Activated CD4-positive, alpha-beta T cell treated with anti-CD3 and anti-CD28 coated beads, Interleukin-2, amount 10 ng/mL, durations not matched to agents 7 days and 5 days (primary cell): ENCODE measurements around the gene PEX7. TPM values are rescaled to one million over a fixed set of nuclear protein-coding genes. Genes with fewer than 3 reads are reported as not detected.
A peak's percentile ranks its signal among the peaks of the same experiment; 100 is the strongest.
"Not testable (repeated sequence)": the region's sequence is repeated elsewhere in the genome, so short reads cannot be mapped to it uniquely, and the experiment has no call there.

ENCODE experiments used
- CTCF ChIA-PET: fragments of 350-600 bp; sonication (Branson Sonifier 250); formaldehyde crosslinking; loops from one replicate; lab custom pipeline; 2021; ENCODE audit warnings: antibody characterized with exemption; lab: Charles Lee
- POLR2A ChIA-PET: fragments of 350-600 bp; sonication (Branson Sonifier 250); formaldehyde crosslinking; loops from one replicate; lab custom pipeline; 2021; ENCODE audit warnings: antibody characterized with exemption; lab: Charles Lee
- DNase-seq: peaks from one replicate; pipeline ENCODE4 v3.0.0-alpha.2; 2020
- H3K27ac Mint-ChIP-seq: one replicate; pipeline ENCODE4 v1.8.0; 2021; ENCODE audit warnings: mild to moderate bottlenecking, moderate library complexity, mixed read lengths
- H3K27me3 Mint-ChIP-seq: one replicate; pipeline ENCODE4 v1.8.0; 2021; ENCODE audit warnings: mixed read lengths
- H3K36me3 Mint-ChIP-seq: one replicate; pipeline ENCODE4 v1.8.0; 2021; ENCODE audit warnings: low read depth, mixed read lengths
- H3K4me1 Mint-ChIP-seq: one replicate; pipeline ENCODE4 v1.8.0; 2021; ENCODE audit warnings: mixed read lengths
- H3K4me3 Mint-ChIP-seq: one replicate; pipeline ENCODE4 v1.8.0; 2021; ENCODE audit warnings: mild to moderate bottlenecking, moderate library complexity, mixed read lengths
- H3K9me3 Mint-ChIP-seq: one replicate; pipeline ENCODE4 v1.8.0; 2021; ENCODE audit warnings: mixed read lengths
- total RNA-seq, 2 experiments: library from RNA; stranded (reverse); gene quantifications; one replicate each; pipeline ENCODE4 v1.2.3, GENCODE V29; 2021

The PEX7 gene
- total RNA-seq, 2 experiments from 2014 or later: 3.4 to 4.1 TPM

DNA sequence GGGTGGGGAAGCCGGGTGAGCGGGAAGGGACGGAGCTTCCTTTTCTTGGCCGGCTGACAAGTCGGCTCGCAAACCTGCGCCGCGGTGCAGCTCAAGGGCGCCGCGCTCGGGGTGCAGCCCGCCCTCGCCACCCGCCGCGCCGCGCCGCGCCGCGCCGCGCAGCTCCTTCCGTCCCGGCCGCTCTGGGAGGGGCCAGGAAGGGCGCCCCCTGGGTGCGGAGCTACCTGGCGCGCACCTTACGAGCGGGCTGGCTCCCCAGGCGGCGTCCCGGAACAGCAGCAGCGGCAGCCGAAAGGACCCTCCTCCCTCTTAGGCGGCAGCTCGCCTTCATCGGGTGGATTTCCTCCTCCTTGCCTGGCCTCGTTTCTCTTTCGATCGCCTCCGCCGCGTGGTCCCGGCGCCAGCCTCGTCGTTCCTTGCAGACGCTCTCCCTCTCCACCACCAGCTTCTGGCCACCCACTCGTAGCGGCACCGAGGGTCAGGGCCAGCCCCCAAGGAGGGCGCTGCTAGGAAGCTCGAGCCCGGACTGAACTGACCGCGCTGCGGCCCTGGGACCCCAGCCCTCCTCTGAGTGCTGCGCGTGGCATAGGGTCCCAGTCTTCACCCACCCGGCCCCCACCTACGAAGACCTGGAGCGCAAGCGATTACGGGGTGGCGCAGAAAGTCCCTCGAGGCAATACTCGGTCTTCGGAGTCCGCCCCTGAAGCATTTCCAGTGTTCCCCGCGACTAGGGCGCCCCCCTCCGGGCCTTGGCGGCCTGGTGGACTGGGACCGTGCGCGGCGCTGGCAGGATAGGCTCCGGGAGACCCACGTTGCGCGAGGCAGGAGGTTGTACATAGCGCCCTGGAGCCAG, 29.8 kb upstream of the PEX7 start, which contains the start of gene MAP3K5:
TSS of gene MAP3K5 (minus strand) at position 68 of the 853 bp plus-strand sequence. CDS start 320 bp downstream, outside the sequence.
- CTCF ChIA-PET: interaction anchor here (0.7 to 7.4 kb wide), 77 partner anchors 9 to 1154 kb away, joined by 3 to 218 read pairs (median 4); partner anchors contain the start of genes BCLAF1, MAP7 and PEX7
- Mint-ChIP-seq H3K4me3 (peak within 1 kb of the TSS; percentile 87), H3K36me3 (peaks cover 21% of the 10 kb centered on the region), H3K27me3 (peaks cover 2% of the 10 kb centered on the region), H3K9me3 (no peaks in the 10 kb centered on the region), H3K27ac (peak within 1 kb of the TSS; percentile 96), H3K4me1 (peaks cover 33% of the 10 kb centered on the region)
- peak; percentile 94 for DNase-seq
- POLR2A ChIA-PET: interaction anchor here (0.8 to 2.1 kb wide), 4 partner anchors 36 to 503 kb away, joined by 3 to 24 read pairs (median 6); partner anchors contain the start of gene BCLAF1

DNA sequence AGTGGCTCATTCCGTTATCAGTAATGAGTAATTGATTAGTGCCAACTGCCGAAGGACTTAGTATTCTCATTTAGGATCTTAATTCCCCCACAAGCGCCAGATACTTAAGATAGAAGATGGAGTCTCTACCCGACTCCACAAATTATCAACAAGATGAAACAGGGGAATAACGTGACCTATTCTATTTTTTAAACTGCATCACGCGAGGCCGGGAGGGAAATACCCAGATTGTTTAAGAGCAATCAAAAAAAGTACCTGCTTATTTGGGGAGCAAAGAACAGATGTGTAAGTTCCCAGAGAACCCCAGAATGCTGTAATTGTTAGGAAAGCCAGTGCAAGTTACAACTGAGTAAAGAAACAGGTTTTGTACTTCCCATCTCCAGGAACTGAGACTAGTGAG, 29.0 kb upstream of the PEX7 start:
- H3K36me3 Mint-ChIP-seq: peaks cover 15% of the 10 kb centered on the region
- H3K27me3 Mint-ChIP-seq: peaks cover 2% of the 10 kb centered on the region
- CTCF ChIA-PET: interaction anchor here (1.1 to 7.4 kb wide), 13 partner anchors 9 to 274 kb away, joined by 3 to 218 read pairs (median 9); no protein-coding TSS in a partner anchor
- peak overlapping the region; percentile 87 for H3K4me3 Mint-ChIP-seq
- no peak for DNase-seq
- H3K9me3 Mint-ChIP-seq: no peaks in the 10 kb centered on the region
- H3K4me1 Mint-ChIP-seq: peaks cover 26% of the 10 kb centered on the region
- H3K27ac Mint-ChIP-seq: no peak overlapping the region
- POLR2A ChIA-PET: interaction anchor here (2.1 kb wide), 1 partner anchor 149 kb away, joined by 24 read pairs; no protein-coding TSS in a partner anchor

DNA sequence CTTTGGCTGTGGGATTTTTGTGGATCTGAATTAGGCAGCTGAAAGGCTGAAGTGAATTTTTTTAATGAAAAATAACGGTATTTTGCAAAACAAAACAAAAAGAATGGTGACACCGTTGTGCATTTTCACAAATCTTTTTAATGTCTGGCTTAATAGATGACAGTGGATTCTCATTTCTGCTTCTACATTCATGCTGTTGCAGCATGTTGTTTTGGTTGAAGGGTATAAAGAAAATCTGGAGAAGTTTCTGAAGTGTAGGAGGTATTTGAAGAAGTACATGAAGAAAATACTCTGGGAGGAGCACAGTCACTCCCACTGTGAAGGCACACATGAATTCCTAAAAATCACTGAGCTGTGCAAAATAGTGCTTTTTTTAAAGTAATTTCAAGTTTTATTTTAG, 27.0 kb upstream of the PEX7 start:
- H3K36me3 Mint-ChIP-seq: peaks cover 2% of the 10 kb centered on the region
- H3K9me3 Mint-ChIP-seq: no peaks in the 10 kb centered on the region

DNA sequence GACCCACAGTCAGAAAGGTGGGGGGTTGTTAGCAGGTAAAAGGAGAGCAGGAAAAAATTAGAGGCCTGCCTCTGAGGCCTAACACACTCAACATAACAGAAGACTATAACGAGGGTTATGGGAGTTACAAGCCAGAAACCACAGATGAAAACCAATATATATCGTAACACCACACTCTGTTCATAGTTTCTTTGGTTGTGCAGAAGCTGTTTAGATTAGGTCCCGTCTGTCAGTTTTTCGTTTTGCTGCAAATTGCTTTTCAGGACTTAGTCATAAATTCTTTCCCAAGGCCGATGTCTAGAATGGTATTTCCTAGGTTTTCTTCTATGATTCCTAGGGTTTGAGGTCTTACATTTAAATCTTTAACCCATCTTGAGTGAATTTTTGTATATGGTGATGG, 26.4 kb upstream of the PEX7 start:
- Mint-ChIP-seq H3K4me1 (peaks cover 8% of the 10 kb centered on the region), H3K27me3 (peaks cover 6% of the 10 kb centered on the region), H3K36me3 (no peaks in the 10 kb centered on the region), H3K27ac (no peak overlapping the region), H3K9me3 (no peaks in the 10 kb centered on the region), H3K4me3 (no peak overlapping the region)
- POLR2A ChIA-PET: no interaction called here
- CTCF ChIA-PET: interaction anchor here (1.7 kb wide), 1 partner anchor 156 kb away, joined by 3 read pairs; no protein-coding TSS in a partner anchor
- no peak for DNase-seq

More for the DNA sequence above, 27.0 kb upstream of the PEX7 start:
- ChIA-PET POLR2A (no interaction called here), CTCF (interaction anchor here (1.7 to 2.1 kb wide), 2 partner anchors 151 to 155 kb away, joined by 3 to 12 read pairs; no protein-coding TSS in a partner anchor)
- no peak for DNase-seq
- Mint-ChIP-seq H3K27ac (no peak overlapping the region), H3K4me3 (no peak overlapping the region), H3K27me3 (peaks cover 5% of the 10 kb centered on the region), H3K4me1 (peaks cover 11% of the 10 kb centered on the region)

DNA sequence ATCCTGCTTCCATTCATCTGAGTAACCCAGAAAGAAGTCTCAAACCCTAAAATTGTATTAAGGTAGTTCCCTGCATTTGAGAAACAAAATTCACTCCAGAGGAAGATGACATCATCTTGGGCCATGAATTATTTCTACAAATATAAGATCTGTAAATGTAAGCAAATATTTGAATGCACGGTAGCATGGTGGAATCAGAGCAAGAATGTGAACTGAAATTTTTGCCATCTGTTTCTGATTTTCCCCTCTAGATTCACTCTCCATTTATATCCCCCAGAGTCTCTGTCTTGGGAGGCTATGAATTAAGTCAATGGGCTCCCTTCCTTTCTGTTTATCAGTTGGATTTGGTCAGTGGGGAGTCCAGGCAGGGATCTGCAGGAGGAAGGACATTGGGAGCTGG, 24.3 kb upstream of the PEX7 start:
- H3K9me3 Mint-ChIP-seq: no peaks in the 10 kb centered on the region
- no peak for DNase-seq
- ChIA-PET CTCF (interaction anchor here (0.5 to 2.2 kb wide), 4 partner anchors 154 to 1830 kb away, joined by 3 to 10 read pairs (median 3); partner anchors contain the start of gene MAP7), POLR2A (no interaction called here)
- peaks cover 9% of the 10 kb centered on the region for H3K27me3 Mint-ChIP-seq
- H3K27ac Mint-ChIP-seq: no peak overlapping the region
- no peaks in the 10 kb centered on the region for H3K36me3 Mint-ChIP-seq
- H3K4me1 Mint-ChIP-seq: peaks cover 5% of the 10 kb centered on the region
- H3K4me3 Mint-ChIP-seq: no peak overlapping the region

DNA sequence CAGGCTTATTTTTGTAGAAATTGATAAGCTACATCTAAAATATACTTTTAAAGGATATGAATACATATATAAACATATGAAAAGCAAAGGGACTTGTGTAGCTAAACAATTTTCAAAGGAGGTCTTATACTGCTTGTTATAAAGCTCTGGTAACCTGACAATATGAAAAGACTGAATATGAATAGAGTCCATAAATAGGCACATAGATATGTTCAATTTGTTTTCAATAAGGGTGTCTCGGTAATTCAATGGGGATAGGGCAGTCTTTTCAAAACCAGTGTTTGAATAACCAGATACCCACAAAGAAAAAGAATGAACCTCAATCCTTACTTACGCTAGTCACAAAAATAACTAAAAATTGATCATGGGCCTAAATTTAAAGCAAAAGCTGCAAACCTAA, 20.8 kb upstream of the PEX7 start:
- H3K4me3 Mint-ChIP-seq: no peak overlapping the region
- H3K27ac Mint-ChIP-seq: no peak overlapping the region
- no peaks in the 10 kb centered on the region for H3K4me1 Mint-ChIP-seq
- H3K36me3 Mint-ChIP-seq: no peaks in the 10 kb centered on the region
- H3K27me3 Mint-ChIP-seq: peaks cover 7% of the 10 kb centered on the region
- no peak for DNase-seq
- H3K9me3 Mint-ChIP-seq: no peaks in the 10 kb centered on the region
- CTCF ChIA-PET: interaction anchor here (0.6 to 3.9 kb wide), 4 partner anchors 9 to 163 kb away, joined by 3 to 21 read pairs (median 4); partner anchors contain the start of gene MAP3K5
- POLR2A ChIA-PET: no interaction called here

DNA sequence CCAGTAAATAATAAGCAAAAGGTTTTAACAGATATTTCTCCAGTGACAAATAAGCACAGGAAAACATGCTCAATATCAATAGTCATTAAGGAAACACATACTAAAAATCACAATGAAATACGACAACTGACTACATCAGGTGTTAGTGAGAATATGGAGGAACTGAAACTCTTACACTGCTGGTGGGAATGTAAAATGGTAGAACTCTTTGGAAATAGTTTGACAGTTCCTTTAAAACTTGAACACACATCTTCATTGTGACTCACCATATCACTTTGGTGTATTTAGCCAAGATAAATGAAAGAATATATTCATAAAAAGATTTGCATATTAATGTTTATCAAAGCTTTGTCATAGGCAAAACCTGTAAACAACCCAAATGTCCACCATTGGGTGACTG, 18.8 kb upstream of the PEX7 start:
- no peak for DNase-seq
- Mint-ChIP-seq H3K9me3 (no peaks in the 10 kb centered on the region), H3K27ac (no peak overlapping the region), H3K4me1 (no peaks in the 10 kb centered on the region), H3K4me3 (no peak overlapping the region), H3K27me3 (peaks cover 7% of the 10 kb centered on the region), H3K36me3 (no peaks in the 10 kb centered on the region)
- CTCF ChIA-PET: interaction anchor here (1.4 to 3.9 kb wide), 2 partner anchors 9 to 11 kb away, joined by 3 to 21 read pairs; partner anchors contain the start of gene MAP3K5
- POLR2A ChIA-PET: no interaction called here

DNA sequence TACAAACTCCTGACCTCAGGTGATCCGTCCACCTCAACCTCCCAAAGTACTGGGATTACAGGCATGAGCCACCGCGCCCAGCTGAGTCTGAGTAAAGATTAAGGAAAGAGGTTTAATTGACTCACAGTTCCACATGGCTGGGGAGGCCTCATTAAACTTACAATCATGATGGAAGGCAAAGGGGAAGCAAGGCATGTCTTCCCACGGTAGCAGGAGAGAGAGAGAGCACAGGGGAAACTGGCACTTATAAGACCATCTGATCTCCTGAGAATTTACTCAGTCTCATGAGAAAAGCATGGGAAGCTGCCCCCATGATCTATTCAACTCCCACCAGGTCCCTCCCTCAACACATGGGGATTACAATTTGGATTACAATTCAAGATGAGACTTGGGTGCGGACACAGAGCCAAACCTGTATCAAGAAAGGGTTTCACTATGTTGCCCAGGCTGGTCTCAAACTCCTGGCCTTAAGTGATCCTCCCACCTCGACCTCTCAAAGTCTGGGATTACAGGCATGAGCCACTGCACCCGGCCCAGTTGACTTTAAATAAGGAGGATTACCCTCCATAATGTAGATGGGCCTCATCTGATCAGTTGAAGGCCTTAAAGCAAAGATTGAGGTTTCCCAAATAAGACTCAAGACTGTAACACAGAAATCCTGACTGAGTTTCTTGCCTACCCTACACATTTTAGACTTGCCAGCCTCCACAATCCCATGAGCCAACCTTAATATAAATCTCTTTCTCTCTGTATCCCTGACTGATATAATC, 13.1 kb upstream of the PEX7 start:
- no peaks in the 10 kb centered on the region for H3K4me1 Mint-ChIP-seq
- H3K4me3 Mint-ChIP-seq: no peak overlapping the region
- POLR2A ChIA-PET: no interaction called here
- no peaks in the 10 kb centered on the region for H3K36me3 Mint-ChIP-seq
- DNase-seq: no peak
- CTCF ChIA-PET: interaction anchor here (1.3 kb wide), 1 partner anchor 17 kb away, joined by 3 read pairs; the partner anchor contains the start of gene MAP3K5
- no peaks in the 10 kb centered on the region for H3K9me3 Mint-ChIP-seq
- no peaks in the 10 kb centered on the region for H3K27me3 Mint-ChIP-seq
- no peak overlapping the region for H3K27ac Mint-ChIP-seq

DNA sequence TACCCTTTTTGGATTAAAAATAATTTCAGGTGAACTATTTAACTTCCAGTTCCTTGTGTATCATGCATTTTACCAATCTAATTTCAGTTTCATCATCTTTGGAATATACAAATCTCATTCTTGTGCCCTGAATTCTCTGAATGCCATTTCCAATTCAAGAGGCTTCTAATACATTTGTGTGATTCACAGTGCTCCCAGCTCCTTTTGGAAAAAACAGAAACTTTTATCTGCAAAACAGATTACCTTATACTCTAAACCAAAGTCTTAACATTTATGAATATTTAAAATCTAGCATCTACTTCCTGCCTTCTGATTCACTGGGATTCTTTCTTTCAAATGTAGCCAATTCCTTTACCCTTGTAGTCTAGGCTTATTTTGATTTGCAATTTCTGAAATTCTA, 11.1 kb upstream of the PEX7 start:
- Mint-ChIP-seq H3K9me3 (no peaks in the 10 kb centered on the region), H3K27ac (no peak overlapping the region), H3K4me1 (peaks cover 2% of the 10 kb centered on the region), H3K4me3 (no peak overlapping the region), H3K27me3 (no peaks in the 10 kb centered on the region), H3K36me3 (no peaks in the 10 kb centered on the region)
- no peak for DNase-seq
- ChIA-PET CTCF (interaction anchor here (1.2 to 1.6 kb wide), 2 partner anchors 10 to 19 kb away, joined by 4 to 5 read pairs; partner anchors contain the start of gene MAP3K5), POLR2A (no interaction called here)

DNA sequence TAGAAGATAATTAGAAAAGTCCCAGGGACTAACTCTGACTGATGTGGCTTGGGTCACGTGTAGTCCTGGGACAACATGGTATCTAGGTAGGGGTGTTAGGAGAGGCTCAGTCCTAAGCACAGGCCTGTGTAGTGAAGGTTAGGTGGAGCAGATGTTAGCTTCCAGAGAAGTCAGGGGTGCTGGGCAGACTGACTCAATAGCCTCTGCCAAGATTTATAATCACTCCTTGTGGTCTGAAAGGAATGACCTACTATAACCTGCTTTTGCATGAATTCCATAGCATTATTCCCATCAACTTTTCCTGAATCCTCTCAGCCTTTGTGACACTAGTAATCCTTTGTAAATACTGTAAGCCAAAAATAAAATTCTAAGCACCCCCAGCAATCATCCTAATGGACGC, 10.2 kb upstream of the PEX7 start:
- Mint-ChIP-seq H3K4me3 (no peak overlapping the region), H3K4me1 (peaks cover 2% of the 10 kb centered on the region), H3K36me3 (no peaks in the 10 kb centered on the region), H3K27ac (no peak overlapping the region), H3K9me3 (no peaks in the 10 kb centered on the region), H3K27me3 (peaks cover 6% of the 10 kb centered on the region)
- POLR2A ChIA-PET: no interaction called here
- CTCF ChIA-PET: interaction anchor here (1.6 kb wide), 1 partner anchor 11 kb away, joined by 5 read pairs; no protein-coding TSS in a partner anchor
- DNase-seq: no peak

DNA sequence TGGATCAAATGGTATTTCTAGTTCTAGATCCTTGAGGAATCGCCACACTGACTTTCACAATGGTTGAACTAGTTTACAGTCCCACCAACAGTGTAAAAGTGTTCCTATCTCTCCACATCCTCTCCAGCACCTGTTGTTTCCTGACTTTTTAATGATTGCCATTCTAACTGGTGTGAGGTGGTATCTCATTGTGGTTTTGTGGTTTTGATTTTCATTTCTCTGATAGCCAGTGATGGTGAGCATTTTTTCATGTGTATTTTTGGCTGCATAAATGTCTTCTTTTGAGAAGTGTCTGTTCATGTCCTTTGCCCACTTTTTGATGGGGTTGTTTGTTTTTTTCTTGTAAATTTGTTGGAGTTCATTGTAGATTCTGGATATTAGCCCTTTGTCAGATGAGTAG, 6.8 kb upstream of the PEX7 start:
- H3K27ac Mint-ChIP-seq, H3K36me3 Mint-ChIP-seq, CTCF ChIA-PET, H3K4me3 Mint-ChIP-seq, H3K4me1 Mint-ChIP-seq, H3K9me3 Mint-ChIP-seq, DNase-seq, POLR2A ChIA-PET: not testable (repeated sequence)
- peaks cover 13% of the 10 kb centered on the region for H3K27me3 Mint-ChIP-seq

DNA sequence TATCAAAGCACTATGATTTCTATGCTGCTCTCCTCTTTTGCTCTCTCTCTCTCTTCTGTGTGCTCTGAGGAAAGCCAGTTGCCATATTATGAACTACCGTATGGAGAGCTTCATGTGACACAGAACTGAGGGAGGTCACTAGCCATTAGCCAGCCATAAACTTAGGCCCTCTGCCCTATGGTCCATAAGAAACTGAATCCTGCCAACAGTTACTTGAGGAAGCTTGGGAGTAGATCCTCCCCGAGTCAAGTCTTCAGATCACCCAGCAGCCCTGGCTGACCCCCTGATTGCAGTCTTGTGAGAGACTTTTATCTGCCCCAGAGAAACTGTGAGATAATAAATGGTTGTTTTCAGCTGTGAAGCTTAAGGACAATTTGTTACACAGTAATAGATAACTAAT, 5.7 kb upstream of the PEX7 start:
- Mint-ChIP-seq H3K9me3 (peaks cover 3% of the 10 kb centered on the region), H3K27ac (no peak overlapping the region), H3K27me3 (peaks cover 13% of the 10 kb centered on the region), H3K36me3 (no peaks in the 10 kb centered on the region), H3K4me1 (peaks cover 8% of the 10 kb centered on the region), H3K4me3 (no peak overlapping the region)
- no peak for DNase-seq
- POLR2A ChIA-PET: no interaction called here
- CTCF ChIA-PET: interaction anchor here (1.5 kb wide), 1 partner anchor 173 kb away, joined by 4 read pairs; no protein-coding TSS in a partner anchor
